GM13977 (cell line): ENCODE results near the gene THSD4.

ENCODE experiments used
- DNase-seq: peaks from one replicate; pipeline ENCODE4 v3.0.0; 2012; ENCODE audit warnings: low spot score
- in situ Hi-C: fragments of 300-500 bp; cut with MboI; formaldehyde crosslinking; loops from one replicate; pipeline ENCODE4 v1.12.0; 2022; ENCODE audit warnings: low sequenced_read_pairs, low pct_unique_long_range_greater_than_20kb, mixed read lengths, inconsistent platforms; ENCODE audit not compliant: unreplicated experiment
- TF ChIP-seq, protein P1 (sequence below): IDR thresholded peaks from 2 replicates; pipeline ENCODE4 v1.5.1; 2012; ENCODE audit warnings: mild to moderate bottlenecking, control low read depth; ENCODE audit not compliant: insufficient read depth; ENCODE audit errors: extremely low read depth, missing control alignments

Gene THSD4

GRCh38 chr15:71252044-71252739 lies 136.9 kb downstream of the THSD4 start:
- DNase-seq = no peak
- TF ChIP-seq, protein P1, sequence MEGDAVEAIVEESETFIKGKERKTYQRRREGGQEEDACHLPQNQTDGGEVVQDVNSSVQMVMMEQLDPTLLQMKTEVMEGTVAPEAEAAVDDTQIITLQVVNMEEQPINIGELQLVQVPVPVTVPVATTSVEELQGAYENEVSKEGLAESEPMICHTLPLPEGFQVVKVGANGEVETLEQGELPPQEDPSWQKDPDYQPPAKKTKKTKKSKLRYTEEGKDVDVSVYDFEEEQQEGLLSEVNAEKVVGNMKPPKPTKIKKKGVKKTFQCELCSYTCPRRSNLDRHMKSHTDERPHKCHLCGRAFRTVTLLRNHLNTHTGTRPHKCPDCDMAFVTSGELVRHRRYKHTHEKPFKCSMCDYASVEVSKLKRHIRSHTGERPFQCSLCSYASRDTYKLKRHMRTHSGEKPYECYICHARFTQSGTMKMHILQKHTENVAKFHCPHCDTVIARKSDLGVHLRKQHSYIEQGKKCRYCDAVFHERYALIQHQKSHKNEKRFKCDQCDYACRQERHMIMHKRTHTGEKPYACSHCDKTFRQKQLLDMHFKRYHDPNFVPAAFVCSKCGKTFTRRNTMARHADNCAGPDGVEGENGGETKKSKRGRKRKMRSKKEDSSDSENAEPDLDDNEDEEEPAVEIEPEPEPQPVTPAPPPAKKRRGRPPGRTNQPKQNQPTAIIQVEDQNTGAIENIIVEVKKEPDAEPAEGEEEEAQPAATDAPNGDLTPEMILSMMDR = no peak
- in situ Hi-C loops = no loop called here

DNA sequence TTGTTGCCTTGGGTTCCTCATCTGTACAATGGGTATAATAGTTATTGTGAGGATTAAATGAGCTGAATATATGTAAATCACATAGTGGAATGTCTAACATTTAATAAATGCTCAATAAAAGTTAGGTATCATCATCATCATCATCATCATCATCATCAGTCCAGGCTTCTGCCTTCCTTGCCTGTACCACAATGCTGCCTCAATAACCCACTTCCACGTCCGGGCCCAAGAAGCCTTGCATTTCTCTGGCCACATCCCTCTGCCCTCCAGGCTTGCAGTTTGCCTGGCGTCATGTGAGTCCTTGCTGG lies 137.4 kb downstream of the THSD4 start:
- TF ChIP-seq, protein P1 = no peak
- in situ Hi-C loops = no loop called here
- no peak for DNase-seq

GRCh38 chr15:71254491-71254890 lies 139.2 kb downstream of the THSD4 start:
- in situ Hi-C loops = no loop called here
- TF ChIP-seq, protein P1 = no peak
- DNase-seq = no peak

- TF ChIP-seq, protein P1 = no peak
- in situ Hi-C loops = no loop called here
Measured at GRCh38 chr15:71256934-71257664, 141.8 kb downstream of the THSD4 start.

DNA sequence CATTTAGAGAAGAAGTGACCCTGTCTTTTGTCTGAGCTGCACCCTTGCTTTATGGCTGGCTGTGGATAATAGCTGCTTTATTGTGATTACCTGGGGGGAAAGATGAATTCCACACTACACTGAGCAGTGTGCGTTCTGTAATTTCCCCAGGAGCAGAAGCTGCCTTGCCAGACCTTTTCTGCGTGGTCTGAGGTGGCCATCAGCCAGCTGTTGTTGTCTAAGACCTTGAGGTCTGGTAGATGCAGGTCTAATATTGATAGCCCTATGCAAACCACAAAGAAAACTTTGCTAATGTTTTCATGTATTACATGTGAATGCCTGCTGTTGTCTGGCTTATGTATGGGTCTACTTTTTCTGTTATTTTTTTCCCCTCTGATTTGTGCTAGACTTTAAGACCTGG lies 144.6 kb downstream of the THSD4 start:
- in situ Hi-C loops = no loop called here
- no peak for DNase-seq
- TF ChIP-seq, protein P1 = no peak

More at GRCh38 chr15:71256934-71257664, 141.8 kb downstream of the THSD4 start:
- DNase-seq = no peak

DNA sequence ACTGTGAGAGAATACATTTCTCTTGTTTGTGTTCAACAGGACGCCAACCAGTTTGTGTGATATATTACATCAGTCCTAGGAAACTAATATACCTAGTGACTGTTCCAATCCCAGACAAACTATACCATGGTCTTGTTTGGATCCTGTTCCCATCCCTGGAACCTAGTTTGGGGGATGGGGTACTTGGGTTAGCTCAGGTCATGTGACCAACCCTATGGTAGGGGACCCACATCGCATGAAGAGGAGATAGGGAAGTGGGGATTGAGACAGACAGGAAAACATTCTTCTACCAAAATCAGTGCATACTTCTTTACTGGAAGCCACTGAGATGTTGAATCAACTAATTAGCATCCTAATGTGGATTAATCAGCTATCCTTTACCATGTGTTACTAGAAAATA lies 146.1 kb downstream of the THSD4 start:
- in situ Hi-C loops = no loop called here
- TF ChIP-seq, protein P1 = no peak

More for the DNA sequence above, 146.1 kb downstream of the THSD4 start:
- DNase-seq = no peak
